G401.6 (cell line): Measurements from ENCODE around the gene DOHH.
"Not testable (repeated sequence)": the region's sequence is repeated elsewhere in the genome, so short reads cannot be mapped to it uniquely, and the experiment has no call there.

Experiments used
- FAIRE-seq: peaks from 2 replicates; lab custom pipeline; 2012; peaks lifted over from hg19 to GRCh38; lab: Jason Lieb, UNC

DOHH gene

DNA sequence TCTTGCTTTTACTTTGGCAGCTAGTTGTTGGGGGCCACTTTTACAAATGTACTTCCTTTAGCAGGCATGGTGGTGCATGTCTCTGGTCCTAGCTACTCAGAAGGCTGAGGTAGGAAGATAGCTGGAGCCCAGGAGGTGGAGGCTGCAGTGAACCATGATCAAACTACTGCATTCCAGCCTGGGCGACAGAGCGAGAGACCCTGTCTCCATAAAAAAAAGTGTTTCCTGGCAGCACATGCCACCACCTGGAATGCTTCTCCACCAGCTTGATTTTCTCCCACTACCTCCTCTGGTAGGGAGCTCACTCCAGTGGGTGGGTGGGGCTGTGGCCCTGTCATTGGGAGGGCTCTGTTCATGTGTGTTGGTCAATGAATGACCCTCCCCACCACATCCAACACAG is 18.2 kb upstream of the DOHH start:
- FAIRE-seq = no peak

- FAIRE-seq = no peak
These were observed 17.8 kb upstream of the DOHH start for GRCh38 chr19:3518255-3518654.

DNA sequence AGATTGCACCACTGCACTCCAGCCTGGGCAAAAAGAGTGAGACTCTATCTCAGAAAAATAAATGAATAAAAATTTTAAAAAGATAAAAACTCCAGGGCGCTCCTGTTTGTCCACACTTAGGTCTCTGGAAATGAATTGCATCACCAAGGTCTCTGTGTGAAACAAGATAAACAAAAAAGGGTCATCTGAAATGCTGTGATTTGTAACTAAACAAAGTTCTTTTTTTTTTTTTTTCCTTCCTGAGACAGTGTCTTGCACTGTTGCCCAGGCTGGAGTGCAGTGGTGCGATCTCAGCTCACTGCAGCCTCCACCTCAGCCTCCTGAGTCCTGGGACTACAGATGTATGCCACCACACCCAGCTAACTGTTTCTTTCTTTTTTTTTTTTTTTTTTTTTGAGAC is 17.2 kb upstream of the DOHH start:
- no peak for FAIRE-seq

DNA sequence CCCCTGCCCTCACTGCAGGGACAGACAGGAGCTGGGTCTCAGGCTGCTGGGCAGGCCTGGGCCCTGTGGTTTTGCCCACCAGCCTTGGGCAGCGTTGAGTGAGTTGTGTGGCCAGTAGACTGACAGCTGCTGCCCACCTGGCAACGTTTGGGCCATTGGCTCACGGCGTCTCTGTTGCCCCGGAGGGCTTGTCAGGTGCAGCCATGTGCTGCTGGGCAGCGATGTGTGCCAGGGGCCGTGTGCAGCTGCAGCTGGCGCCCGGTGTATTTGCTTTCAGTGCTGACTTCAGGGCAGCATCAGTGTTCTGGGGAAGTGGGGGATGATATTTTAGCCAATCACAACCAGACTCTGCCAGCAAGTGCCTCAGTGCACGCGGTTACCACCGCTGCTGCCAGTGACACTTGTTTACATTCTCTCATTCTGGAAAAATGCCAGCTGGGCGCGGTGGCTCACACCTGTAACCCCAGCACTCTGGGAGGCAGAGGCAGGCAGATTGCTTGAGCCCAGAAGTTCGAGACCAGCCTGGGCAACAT is 16.3 kb upstream of the DOHH start:
- no peak for FAIRE-seq

DNA sequence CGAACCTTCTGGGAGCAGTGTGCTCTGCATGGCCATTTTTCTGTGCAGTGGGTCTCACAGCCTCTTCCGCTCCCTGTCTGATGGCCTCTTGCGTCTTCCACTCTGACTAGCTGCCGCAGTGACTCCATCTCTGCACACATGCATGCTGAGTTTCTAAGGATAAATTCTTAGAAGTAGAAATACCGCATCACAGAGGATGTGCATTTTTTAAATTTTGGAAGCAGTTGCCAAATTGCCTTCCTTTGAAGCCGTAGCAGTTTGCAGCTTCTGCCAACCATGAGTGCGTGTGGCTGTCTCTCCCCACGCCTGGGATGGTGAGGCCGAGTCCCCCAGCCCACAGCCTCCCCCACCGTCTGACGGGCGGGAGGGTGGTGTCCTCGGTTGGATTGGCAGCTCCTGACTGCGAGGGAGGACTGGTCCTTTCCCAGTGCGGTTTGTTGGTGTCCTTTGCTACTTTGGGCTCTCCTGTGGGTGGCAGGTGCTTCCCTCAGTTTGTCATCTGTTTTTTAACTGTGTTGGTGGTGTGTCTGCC is 15.5 kb upstream of the DOHH start:
- no peak for FAIRE-seq

DNA sequence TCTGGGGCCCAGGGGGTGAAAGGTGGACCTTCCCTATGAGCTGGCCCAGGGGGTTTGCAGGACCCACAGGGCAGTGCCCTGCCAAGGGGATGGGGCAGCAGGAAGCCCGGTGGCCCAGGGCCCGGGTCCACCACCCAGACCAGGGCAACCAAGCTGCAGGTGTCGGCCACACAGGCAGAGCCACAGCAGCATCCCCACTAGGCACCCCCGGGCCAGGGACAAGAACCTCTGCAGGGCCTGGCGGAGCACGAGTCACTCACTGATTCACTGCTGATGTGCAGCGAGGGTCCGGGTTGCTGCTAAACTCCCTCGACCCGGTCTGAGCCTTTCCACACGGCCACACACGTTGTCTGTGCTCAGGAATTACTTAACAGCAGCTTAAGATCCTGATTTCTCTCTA is 14.5 kb upstream of the DOHH start:
- no peak for FAIRE-seq

GRCh38 chr19:3513229-3514140 is 13.0 kb upstream of the DOHH start:
- FAIRE-seq = no peak

DNA sequence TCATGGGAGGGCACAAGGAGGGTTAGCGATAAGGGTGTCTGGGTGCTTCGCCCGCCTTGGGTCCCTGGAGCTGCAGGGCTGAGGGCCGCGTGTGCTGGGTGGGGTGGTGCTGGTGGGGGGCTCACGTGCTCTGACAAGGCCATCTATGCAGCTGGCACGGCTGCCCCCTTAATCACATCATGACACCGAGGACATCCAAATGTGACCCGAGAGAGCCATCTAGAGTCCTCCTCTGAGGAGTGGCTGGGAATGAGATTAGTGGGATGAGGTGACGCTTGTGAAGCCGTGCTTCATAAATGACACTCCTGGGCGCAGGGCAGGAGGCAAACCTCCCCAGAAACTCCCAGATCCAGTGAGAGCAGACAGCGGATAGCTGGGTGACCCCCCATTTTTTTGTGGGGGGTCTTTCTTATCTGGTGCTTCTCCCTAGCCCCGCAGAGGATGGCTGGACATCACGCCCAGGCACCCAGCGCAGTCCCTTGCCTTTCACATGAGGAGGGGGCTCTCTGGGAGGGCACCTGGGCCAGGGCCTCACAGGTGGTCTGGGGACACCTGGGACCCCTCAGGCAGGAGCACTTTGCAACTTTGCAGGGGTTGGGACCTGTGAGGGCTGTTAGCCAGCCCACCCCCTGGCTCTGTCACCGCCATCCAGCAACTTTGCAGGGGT is 12.2 kb upstream of the DOHH start:
- FAIRE-seq = no peak

GRCh38 chr19:3511506-3512251 is 11.2 kb upstream of the DOHH start:
- FAIRE-seq = no peak

GRCh38 chr19:3510727-3511126 is 10.3 kb upstream of the DOHH start:
- FAIRE-seq = no peak

- FAIRE-seq = no peak
These were observed 9.1 kb upstream of the DOHH start for GRCh38 chr19:3509566-3509989.

GRCh38 chr19:3508771-3509535 is 8.5 kb upstream of the DOHH start:
- FAIRE-seq = no peak

DNA sequence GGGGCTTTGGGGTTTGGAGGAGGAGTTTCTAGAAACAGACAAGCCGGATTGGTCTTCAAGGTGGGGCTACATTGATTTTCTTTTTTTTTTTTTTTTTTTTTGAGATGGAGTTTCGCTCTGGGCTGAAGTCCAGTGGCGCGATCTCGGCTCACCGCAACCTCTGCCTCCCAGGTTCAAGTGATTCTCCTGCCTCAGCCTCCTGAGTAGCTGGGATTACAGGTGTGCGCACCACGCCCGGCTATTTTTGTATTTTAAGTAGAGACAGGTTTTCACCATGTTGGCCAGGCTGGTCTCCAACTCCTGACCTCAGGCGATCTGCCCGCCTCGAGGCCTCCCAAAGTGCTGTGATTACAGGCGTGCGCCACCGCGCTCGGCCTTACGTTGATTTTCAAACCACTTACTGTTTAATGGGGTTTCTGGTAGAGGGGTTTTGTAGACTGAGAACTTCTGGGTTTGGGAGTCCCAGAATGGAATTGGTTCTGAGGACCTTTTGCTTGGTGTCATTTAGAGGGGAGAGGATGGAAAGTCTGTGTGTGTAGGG is 7.7 kb upstream of the DOHH start:
- not testable (repeated sequence) for FAIRE-seq

DNA sequence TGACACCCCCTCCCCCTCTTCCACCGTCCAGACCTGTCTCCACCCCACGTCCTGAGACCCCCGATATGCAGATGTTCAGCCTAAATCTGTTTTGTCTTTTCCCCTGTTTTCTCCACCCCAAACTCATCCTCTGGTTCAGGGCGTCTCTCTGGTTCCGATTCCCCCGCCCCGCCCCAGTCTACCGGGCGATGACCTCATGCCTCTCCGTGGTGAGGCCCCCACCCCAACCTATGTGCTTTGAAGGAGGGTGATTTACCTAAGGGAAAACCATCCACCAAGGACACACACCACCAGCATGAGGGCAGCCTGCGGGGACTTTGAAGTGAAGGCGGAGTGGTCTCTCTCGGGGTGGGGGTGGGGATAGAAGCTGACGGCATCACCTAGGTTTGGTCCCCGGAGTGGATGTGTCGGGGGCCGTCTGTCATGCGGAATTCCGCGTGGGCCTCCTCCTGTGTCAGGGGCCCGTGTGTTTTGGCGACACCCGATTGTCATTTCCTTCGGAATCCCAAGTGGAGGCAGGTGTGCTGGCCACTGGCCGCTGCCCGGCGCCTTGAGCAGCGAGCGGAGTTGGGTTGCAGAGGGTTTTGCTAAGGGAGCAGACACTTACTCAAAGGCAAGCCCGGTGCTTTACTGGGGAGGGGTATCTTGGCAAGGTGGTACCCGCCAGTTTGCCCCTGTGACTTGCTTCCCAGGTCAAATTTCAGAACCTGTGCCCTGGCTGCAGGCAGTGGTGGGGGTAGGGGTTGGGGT is 7.1 kb upstream of the DOHH start:
- no peak for FAIRE-seq

DNA sequence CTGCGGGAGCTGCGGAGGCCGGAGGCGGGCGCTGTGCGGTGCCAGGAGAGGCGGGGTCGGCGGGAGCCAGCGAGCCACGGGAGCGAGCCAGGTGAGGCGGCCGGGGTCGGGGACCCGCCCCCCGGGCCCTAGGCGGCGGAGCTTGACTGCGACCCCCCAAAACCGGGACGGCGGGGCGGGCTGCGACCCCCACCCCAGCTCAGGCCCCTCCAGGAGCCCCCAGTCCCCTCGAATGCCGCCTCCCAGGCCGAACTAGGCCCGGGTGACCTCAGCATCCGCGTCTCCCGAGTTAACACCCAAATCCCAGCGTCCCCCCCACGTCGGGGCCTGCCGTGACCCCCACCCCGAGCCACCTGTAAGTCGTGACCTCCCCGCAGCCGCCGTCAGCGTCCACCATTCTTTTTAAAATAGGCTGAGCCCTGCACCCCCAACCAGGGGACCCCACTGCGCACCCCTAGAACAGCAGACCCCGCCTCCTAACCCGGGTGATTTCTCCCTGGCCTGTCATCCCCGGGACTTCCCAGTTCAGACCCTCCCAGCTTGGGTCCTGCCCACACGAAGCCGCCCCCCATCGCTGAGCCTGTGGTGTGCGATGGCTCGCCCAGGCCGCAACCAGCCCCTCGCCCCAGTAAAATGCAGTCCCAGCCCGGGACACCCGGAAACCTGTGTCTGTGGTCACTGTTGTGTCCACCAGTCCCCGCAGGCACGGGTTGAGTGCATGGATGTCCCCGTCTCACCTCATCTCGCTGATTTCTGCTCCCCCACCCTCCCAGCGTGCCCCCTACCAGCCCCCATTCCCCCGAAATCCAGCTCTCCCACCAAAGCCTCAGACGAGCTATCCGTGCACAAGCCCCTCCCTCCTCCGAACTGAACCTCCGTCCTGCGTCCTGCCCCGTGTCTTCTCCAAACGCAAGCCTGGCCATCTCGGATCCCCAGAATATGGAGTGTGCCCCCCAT is 6.2 kb upstream of the DOHH start:
- FAIRE-seq = no peak

DNA sequence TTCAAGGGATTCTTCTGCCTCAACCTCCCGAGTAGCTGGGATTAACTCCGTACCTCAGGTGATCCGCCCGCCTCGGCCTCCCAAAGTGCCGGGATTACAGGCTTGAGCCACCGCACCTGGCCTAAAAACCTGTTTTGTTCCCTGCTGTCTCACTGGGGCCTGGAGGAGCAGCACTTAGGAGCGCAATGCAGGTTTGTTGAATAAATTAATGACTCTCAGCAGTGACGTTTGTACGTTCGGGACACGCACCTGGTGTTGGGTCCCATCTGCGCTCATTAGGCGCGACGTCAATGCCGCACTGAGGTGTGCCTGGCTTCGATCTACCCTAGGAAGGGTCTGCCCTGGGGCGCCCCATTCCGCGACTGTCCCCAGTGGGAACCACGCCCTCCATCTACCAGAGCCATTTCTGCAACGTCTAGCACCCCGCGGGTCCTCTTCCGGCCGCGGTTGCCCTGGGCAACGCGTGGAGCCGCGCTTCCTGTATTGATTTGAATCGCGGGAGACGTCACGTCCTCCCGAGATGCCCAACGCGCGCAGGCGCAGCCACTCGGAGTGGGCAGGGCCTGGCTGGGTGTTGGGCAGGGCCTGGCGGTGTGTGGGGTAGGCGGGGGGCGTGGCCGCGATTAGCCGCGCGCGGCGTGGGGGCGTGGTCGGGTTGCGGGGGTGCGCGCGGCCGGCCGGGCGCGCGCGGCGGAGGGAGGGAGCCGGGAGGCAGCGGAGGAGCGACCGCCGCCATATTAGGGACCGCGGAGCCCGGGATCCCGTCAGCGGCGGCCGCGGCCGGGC is 5.3 kb upstream of the DOHH start, which contains the start of gene FZR1:
Gene FZR1 (plus strand): TSS at position 714 of the 786 bp plus-strand sequence. CDS start 16,679 bp downstream, outside the sequence.
- FAIRE-seq = peak; percentile 82

DNA sequence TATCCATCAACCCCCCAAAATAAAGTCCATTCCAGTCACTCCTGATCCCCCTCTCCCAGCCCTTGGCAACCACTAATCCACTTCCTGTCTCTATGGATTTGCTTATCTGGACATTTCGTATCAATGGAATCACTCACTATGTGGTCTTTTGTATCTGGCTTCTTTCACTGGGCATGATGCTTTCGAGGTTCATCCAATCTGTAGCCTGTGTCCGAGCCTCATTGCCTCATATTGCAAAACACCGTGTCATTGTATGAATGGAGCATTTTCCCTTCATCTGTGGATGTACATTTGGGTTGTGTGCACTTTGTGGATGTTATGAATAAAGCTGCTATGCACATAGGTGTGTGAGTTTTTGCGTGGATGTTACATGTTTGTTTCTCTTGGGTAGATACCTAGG is 4.3 kb upstream of the DOHH start:
- no peak for FAIRE-seq

GRCh38 chr19:3503036-3503572 is 2.6 kb upstream of the DOHH start:
- FAIRE-seq = no peak
